ENCODE measurements around the gene N4BP2L2. TPM values are rescaled to one million over a fixed set of nuclear protein-coding genes. Genes with fewer than 3 reads are reported as not detected.

N4BP2L2 gene
- polyA plus RNA-seq, 1 donor from 2014 or later = 317 TPM

GRCh38 chr13:32445461-32445860, 93.1 kb downstream of the N4BP2L2 start:
- Histone ChIP-seq H4K20me1 (ENCODE audit: insufficient read depth) (no peaks in the 10 kb centered on the region), H3K9ac (ENCODE audit: low read length) (no peak overlapping the region), H3K9me2 (ENCODE audit: insufficient read depth, low read length) (no peaks in the 10 kb centered on the region), H3K4me2 (ENCODE audit: low read length) (no peak overlapping the region), H3K36me3 (ENCODE audit: insufficient read depth, low read length) (no peaks in the 10 kb centered on the region), H3K9me3 (ENCODE audit: low read length) (no peaks in the 10 kb centered on the region), H3K27ac (ENCODE audit: low read length) (no peak overlapping the region), H3K79me2 (replicated peaks; ENCODE audit: insufficient read depth, low read length) (no peaks in the 10 kb centered on the region), H3F3A (ENCODE audit: insufficient read depth, low read length, poor library complexity, severe bottlenecking) (no peaks in the 10 kb centered on the region), H2AFZ (ENCODE audit: low read depth, low read length) (no peak overlapping the region), H3K4me3 (ENCODE audit: low read length) (no peak overlapping the region), H3K27me3 (ENCODE audit: insufficient read depth, low read depth, low read length) (no peaks in the 10 kb centered on the region)
- no peak for TF ChIP-seq SMC3 (conservative IDR thresholded peaks at IDR 0.05; ENCODE audit: poor library complexity)
- TF ChIP-seq EP300 (conservative IDR thresholded peaks at IDR 0.05; ENCODE audit: poor library complexity, severe bottlenecking) = no peak
- TF ChIP-seq EZH2 (IDR thresholded peaks at IDR 0.05; ENCODE audit: borderline replicate concordance, insufficient read depth, low read length, poor library complexity, severe bottlenecking) = no peak
- TF ChIP-seq POLR2AphosphoS5 (IDR thresholded peaks at IDR 0.05) = no peak
- no peak for TF ChIP-seq RAD21 (conservative IDR thresholded peaks at IDR 0.05)
- TF ChIP-seq TAF1 (IDR thresholded peaks at IDR 0.05; ENCODE audit: low read depth) = no peak
- TF ChIP-seq, protein P1, sequence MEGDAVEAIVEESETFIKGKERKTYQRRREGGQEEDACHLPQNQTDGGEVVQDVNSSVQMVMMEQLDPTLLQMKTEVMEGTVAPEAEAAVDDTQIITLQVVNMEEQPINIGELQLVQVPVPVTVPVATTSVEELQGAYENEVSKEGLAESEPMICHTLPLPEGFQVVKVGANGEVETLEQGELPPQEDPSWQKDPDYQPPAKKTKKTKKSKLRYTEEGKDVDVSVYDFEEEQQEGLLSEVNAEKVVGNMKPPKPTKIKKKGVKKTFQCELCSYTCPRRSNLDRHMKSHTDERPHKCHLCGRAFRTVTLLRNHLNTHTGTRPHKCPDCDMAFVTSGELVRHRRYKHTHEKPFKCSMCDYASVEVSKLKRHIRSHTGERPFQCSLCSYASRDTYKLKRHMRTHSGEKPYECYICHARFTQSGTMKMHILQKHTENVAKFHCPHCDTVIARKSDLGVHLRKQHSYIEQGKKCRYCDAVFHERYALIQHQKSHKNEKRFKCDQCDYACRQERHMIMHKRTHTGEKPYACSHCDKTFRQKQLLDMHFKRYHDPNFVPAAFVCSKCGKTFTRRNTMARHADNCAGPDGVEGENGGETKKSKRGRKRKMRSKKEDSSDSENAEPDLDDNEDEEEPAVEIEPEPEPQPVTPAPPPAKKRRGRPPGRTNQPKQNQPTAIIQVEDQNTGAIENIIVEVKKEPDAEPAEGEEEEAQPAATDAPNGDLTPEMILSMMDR (IDR thresholded peaks at IDR 0.05; ENCODE audit: poor library complexity, severe bottlenecking) = no peak
- TF ChIP-seq, protein P2, sequence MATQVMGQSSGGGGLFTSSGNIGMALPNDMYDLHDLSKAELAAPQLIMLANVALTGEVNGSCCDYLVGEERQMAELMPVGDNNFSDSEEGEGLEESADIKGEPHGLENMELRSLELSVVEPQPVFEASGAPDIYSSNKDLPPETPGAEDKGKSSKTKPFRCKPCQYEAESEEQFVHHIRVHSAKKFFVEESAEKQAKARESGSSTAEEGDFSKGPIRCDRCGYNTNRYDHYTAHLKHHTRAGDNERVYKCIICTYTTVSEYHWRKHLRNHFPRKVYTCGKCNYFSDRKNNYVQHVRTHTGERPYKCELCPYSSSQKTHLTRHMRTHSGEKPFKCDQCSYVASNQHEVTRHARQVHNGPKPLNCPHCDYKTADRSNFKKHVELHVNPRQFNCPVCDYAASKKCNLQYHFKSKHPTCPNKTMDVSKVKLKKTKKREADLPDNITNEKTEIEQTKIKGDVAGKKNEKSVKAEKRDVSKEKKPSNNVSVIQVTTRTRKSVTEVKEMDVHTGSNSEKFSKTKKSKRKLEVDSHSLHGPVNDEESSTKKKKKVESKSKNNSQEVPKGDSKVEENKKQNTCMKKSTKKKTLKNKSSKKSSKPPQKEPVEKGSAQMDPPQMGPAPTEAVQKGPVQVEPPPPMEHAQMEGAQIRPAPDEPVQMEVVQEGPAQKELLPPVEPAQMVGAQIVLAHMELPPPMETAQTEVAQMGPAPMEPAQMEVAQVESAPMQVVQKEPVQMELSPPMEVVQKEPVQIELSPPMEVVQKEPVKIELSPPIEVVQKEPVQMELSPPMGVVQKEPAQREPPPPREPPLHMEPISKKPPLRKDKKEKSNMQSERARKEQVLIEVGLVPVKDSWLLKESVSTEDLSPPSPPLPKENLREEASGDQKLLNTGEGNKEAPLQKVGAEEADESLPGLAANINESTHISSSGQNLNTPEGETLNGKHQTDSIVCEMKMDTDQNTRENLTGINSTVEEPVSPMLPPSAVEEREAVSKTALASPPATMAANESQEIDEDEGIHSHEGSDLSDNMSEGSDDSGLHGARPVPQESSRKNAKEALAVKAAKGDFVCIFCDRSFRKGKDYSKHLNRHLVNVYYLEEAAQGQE (IDR thresholded peaks at IDR 0.05; ENCODE audit: borderline replicate concordance) = no peak
- TF ChIP-seq MXI1 (conservative IDR thresholded peaks at IDR 0.05; ENCODE audit: poor library complexity, severe bottlenecking) = no peak

DNA sequence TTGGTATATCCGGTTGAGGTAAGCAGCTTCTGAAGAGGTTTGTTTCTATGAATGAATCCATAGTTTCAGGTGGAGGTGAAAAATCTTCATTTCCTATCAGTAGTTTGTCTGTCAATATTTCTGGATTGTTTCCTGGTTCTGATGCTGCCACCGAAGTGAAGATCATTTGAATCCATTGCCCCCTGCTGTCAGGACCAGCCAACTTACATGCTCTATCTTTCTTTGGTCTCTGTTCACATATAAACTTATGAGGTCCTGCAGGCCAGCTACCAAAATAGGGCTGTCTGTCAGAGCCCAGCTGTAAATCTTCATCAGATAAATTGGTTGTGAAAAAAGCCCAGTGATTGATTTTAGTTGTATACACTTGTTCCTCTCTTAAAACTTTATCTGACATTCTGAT, 95.5 kb downstream of the N4BP2L2 start:
- Histone ChIP-seq H3F3A (ENCODE audit: insufficient read depth, low read length, poor library complexity, severe bottlenecking) (no peaks in the 10 kb centered on the region), H3K9ac (ENCODE audit: low read length) (no peak overlapping the region), H2AFZ (ENCODE audit: low read depth, low read length) (no peak overlapping the region), H3K79me2 (replicated peaks; ENCODE audit: insufficient read depth, low read length) (no peaks in the 10 kb centered on the region), H3K27ac (ENCODE audit: low read length) (no peak overlapping the region), H3K9me3 (ENCODE audit: low read length) (no peaks in the 10 kb centered on the region), H3K36me3 (ENCODE audit: insufficient read depth, low read length) (no peaks in the 10 kb centered on the region), H3K27me3 (ENCODE audit: insufficient read depth, low read depth, low read length) (no peaks in the 10 kb centered on the region), H3K9me2 (ENCODE audit: insufficient read depth, low read length) (no peaks in the 10 kb centered on the region), H3K4me2 (ENCODE audit: low read length) (no peak overlapping the region), H4K20me1 (ENCODE audit: insufficient read depth) (no peaks in the 10 kb centered on the region), H3K4me3 (ENCODE audit: low read length) (no peak overlapping the region)
- TF ChIP-seq POLR2AphosphoS5 (IDR thresholded peaks at IDR 0.05) = no peak
- TF ChIP-seq EZH2 (IDR thresholded peaks at IDR 0.05; ENCODE audit: borderline replicate concordance, insufficient read depth, low read length, poor library complexity, severe bottlenecking) = no peak
- TF ChIP-seq, protein P2 (IDR thresholded peaks at IDR 0.05; ENCODE audit: borderline replicate concordance) = no peak
- no peak for TF ChIP-seq EP300 (conservative IDR thresholded peaks at IDR 0.05; ENCODE audit: poor library complexity, severe bottlenecking)
- no peak for TF ChIP-seq RAD21 (conservative IDR thresholded peaks at IDR 0.05)
- TF ChIP-seq, protein P1 (IDR thresholded peaks at IDR 0.05; ENCODE audit: poor library complexity, severe bottlenecking) = no peak
- TF ChIP-seq TAF1 (IDR thresholded peaks at IDR 0.05; ENCODE audit: low read depth) = no peak
- no peak for TF ChIP-seq SMC3 (conservative IDR thresholded peaks at IDR 0.05; ENCODE audit: poor library complexity)
- no peak for TF ChIP-seq MXI1 (conservative IDR thresholded peaks at IDR 0.05; ENCODE audit: poor library complexity, severe bottlenecking)

Data from neural cell (in vitro differentiated cells).